Activated naive CD4-positive, alpha-beta T cell treated with anti-CD3 and anti-CD28 coated beads for 36 hours (primary cell): ENCODE measurements around the gene PSPN. TPM values are rescaled to one million over a fixed set of nuclear protein-coding genes. Genes with fewer than 3 reads are reported as not detected.
"Not testable (repeated sequence)": the region's sequence is repeated elsewhere in the genome, so short reads cannot be mapped to it uniquely, and the experiment has no call there.

Source experiments
- CTCF ChIA-PET: fragments of 350-600 bp; sonication (Branson Sonifier 250); formaldehyde crosslinking; loops from one replicate; lab custom pipeline; 2021; ENCODE audit warnings: antibody characterized with exemption; lab: Charles Lee
- DNase-seq: peaks from one replicate; pipeline ENCODE4 v3.0.0-alpha.2; 2020
- H3K27ac Mint-ChIP-seq: one replicate; pipeline ENCODE4 v1.8.0; 2021; ENCODE audit warnings: mild to moderate bottlenecking, mixed read lengths
- H3K27me3 Mint-ChIP-seq: one replicate; pipeline ENCODE4 v1.8.0; 2021; ENCODE audit warnings: low read depth, mixed read lengths
- H3K36me3 Mint-ChIP-seq: one replicate; pipeline ENCODE4 v1.8.0; 2021; ENCODE audit warnings: low read depth, mixed read lengths
- H3K4me1 Mint-ChIP-seq: one replicate; pipeline ENCODE4 v1.8.0; 2021; ENCODE audit warnings: low read depth, mixed read lengths
- H3K4me3 Mint-ChIP-seq: one replicate; pipeline ENCODE4 v1.8.0; 2021; ENCODE audit warnings: mild to moderate bottlenecking, moderate library complexity, mixed read lengths
- H3K9me3 Mint-ChIP-seq: one replicate; pipeline ENCODE4 v1.8.0; 2021; ENCODE audit warnings: mixed read lengths
- intact Hi-C: fragments of 100-400 bp; cut with micrococcal nuclease; formaldehyde crosslinking; loops from one replicate; pipeline ENCODE4 v1.15.1; 2023
- total RNA-seq, 2 experiments: library from RNA; stranded (reverse); gene quantifications; one replicate each; pipeline ENCODE4 v1.2.3, GENCODE V29; 2021

PSPN gene
- total RNA-seq, 2 experiments from 2014 or later, result 1.9 to 2.5 TPM

DNA sequence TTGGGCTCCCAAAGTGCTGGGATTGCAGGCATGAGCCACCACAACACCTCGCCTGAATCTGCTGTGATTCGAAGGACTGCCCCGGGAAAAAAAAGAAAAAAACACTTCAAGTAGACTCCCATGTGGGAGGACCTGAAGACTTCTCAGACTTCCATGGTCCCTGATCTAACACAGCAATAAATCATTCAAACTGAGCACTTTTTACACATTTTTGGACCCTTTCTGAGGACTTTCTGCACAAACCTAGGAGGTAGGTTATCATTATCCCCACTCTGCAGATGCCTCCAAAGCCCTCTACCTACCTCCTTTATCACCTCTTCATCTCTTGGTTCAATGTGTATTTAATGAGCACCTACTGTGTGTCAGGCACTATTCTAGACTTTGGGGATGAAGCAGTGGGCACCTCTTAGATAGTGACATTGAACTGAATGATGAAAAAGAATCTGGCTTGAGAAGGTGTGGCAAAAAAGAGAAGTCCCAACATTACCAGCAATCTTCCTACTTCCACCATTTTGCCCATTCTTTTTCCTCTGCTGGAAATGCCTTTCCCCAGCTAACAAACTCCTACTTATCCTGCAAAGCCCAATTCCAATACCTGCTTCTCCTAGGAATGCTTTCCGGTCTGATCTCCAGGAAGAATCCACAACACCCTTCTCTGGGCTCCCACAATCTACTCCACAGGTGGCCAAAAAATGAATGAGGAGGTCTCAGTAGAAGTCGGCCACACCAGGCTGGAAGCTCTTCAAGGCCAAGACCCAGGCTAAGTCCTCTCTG lies 16.0 kb downstream of the PSPN start:
- Mint-ChIP-seq H3K27me3 (no peaks in the 10 kb centered on the region), H3K4me1 (peaks cover 14% of the 10 kb centered on the region), H3K27ac (no peak overlapping the region), H3K36me3 (peaks cover 14% of the 10 kb centered on the region), H3K9me3 (no peaks in the 10 kb centered on the region), H3K4me3 (no peak overlapping the region)
- no peak for DNase-seq
- intact Hi-C loops, result loop anchor here (2.0 to 5.0 kb wide), 3 partner anchors 123 to 569 kb away; partner anchors contain the start of genes DENND1C, DUS3L and RANBP3
- CTCF ChIA-PET, result interaction anchor here (0.6 to 1.7 kb wide), 2 partner anchors 7 to 880 kb away, joined by 3 to 7 read pairs; no protein-coding TSS in a partner anchor

GRCh38 chr19:6358003-6358402 lies 17.7 kb downstream of the PSPN start:
- H3K36me3 Mint-ChIP-seq, result peaks cover 7% of the 10 kb centered on the region
- DNase-seq, result no peak
- H3K27me3 Mint-ChIP-seq, result no peaks in the 10 kb centered on the region
- intact Hi-C loops, result no loop called here
- CTCF ChIA-PET, result interaction anchor here (0.7 kb wide), 1 partner anchor 57 kb away, joined by 4 read pairs; no protein-coding TSS in a partner anchor
- H3K27ac Mint-ChIP-seq, result no peak overlapping the region
- H3K9me3 Mint-ChIP-seq, result no peaks in the 10 kb centered on the region
- H3K4me1 Mint-ChIP-seq, result peaks cover 5% of the 10 kb centered on the region
- H3K4me3 Mint-ChIP-seq, result no peak overlapping the region

DNA sequence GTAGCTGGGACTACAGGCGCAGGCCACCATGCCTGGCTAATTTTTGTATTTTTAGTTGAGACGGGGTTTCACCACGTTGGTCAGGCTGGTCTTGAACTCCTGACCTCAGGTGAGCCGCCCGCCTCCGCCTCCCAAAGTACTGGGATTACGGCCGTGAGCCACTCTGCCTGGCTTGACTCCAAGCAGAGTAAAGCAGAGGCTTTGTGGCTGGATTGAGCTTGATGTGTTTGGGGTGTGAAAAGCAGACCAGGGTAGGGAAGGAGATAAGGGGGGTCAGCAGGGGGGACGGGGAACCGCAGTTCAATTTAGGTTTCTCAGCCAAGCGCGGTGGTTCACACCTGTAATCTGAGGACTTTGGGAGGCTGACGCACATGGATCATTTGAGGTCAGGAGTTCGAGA lies 18.6 kb downstream of the PSPN start:
- no peaks in the 10 kb centered on the region for H3K27me3 Mint-ChIP-seq
- CTCF ChIA-PET, result interaction anchor here (0.6 kb wide), 2 partner anchors 31 to 72 kb away, joined by 4 read pairs; no protein-coding TSS in a partner anchor
- intact Hi-C loops, result no loop called here
- no peak for DNase-seq
- no peaks in the 10 kb centered on the region for H3K4me1 Mint-ChIP-seq
- H3K36me3 Mint-ChIP-seq, result peaks cover under 1% of the 10 kb centered on the region
- H3K9me3 Mint-ChIP-seq, result no peaks in the 10 kb centered on the region
- H3K4me3 Mint-ChIP-seq, result no peak overlapping the region
- H3K27ac Mint-ChIP-seq, result no peak overlapping the region

DNA sequence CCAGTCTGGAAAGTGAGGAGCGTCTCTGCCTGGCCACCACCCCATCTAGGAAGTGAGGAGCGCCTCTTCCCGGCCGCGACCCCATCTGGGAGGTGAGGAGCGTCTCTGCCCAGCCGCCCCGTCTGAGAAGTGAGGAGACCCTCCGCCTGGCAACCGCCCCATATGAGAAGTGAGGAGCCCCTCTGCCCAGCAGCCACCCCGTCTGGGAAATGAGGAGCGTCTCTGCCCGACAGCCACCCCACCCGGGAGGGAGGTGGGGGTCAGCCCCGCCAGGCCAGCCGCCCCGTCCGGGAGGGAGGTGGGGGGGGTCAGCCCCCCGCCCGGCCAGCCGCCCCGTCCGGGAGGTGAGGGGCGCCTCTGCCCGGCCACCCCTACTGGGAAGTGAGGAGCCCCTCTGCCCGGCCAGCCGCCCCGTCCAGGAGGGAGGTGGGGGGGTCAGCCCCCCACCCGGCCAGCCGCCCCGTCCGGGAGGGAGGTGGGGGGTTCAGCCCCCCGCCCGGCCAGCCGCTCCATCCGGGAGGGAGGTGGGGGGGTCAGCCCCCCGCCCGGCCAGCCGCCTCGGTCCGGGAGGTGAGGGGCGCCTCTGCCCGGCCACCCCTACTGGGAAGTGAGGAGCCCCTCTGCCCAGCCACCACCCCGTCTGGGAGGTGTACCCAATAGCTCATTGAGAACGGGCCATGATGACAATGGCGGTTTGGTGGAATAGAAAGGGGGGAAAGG lies 20.3 kb downstream of the PSPN start:
- CTCF ChIA-PET, H3K27me3 Mint-ChIP-seq, intact Hi-C loops: not testable (repeated sequence)

DNA sequence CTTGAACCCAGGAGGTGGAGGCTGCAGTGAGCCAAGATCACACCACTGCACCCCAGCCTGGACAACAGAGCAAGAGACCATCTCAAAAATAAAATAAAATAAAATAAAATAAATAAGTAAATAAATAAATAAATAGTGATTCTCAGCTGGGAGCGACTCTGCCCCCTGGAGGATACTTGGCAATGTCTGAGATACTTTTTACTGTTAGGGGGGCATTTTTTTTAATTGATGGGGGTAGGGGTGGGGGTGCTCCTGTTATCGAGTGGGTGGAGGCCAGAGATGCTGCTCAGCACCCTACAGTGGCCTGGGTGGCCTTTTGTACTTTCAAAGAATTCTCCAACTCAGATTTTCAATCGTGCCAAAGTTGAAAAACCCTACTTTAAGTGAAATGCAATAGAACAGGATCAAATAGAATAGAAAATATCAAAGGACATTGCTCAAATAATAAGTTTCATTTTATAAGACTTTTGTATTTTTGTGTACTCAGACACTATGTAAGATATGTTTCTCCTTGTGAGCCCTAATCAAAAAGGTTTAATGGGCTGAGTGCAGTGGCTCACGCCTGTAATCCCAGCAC lies 21.5 kb downstream of the PSPN start:
- DNase-seq, result no peak
- intact Hi-C loops, result no loop called here
- Mint-ChIP-seq H3K27me3 (no peaks in the 10 kb centered on the region), H3K27ac (no peak overlapping the region), H3K36me3 (no peaks in the 10 kb centered on the region), H3K4me3 (no peak overlapping the region), H3K4me1 (no peaks in the 10 kb centered on the region), H3K9me3 (no peaks in the 10 kb centered on the region)
- CTCF ChIA-PET, result no interaction called here

More for the DNA sequence above, 20.3 kb downstream of the PSPN start:
- not testable (repeated sequence) for H3K9me3 Mint-ChIP-seq, H3K27ac Mint-ChIP-seq, H3K4me3 Mint-ChIP-seq, H3K4me1 Mint-ChIP-seq, DNase-seq, H3K36me3 Mint-ChIP-seq

DNA sequence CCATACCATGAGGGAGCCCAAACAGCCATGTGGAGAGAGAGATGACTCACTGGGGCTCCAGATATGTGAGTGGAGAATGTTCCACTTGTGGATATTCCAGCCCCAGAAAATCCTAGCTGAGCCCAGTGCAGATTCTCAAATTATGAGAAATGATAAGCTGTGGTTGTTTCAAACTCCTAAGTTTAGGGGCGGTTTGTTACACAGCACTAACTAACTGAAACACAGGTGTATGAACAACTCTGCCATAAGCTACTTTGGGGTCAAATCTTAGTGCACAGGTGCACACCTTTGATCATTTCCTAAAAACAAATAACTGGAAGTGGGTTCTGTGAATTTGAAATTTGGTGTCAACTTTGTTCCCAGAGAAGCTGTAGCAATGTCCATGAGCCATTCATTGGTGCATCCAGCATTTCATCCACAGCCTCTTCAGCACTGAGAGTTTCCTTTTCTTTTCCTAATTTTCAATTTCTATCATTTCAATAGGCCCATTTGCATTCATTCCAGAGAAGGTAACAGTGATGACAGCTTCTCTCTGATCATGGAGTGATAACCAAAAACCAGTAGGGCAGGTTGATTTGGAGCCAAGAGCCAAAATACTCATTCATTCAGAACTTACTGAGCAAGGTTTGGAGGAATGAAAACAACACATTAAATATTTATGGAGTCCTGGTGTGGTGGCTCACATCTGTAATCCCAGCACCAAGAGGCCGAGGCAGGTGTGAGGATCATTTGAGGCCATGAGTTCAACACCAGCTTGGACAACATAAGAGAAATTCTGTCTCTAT lies 23.2 kb downstream of the PSPN start:
- no peaks in the 10 kb centered on the region for H3K36me3 Mint-ChIP-seq
- no peaks in the 10 kb centered on the region for H3K9me3 Mint-ChIP-seq
- H3K4me3 Mint-ChIP-seq, result no peak overlapping the region
- CTCF ChIA-PET, result interaction anchor here (0.6 to 1.0 kb wide), 2 partner anchors 8 to 186 kb away, joined by 7 read pairs; partner anchors contain the start of gene CLPP
- no peaks in the 10 kb centered on the region for H3K27me3 Mint-ChIP-seq
- no peak overlapping the region for H3K27ac Mint-ChIP-seq
- intact Hi-C loops, result no loop called here
- H3K4me1 Mint-ChIP-seq, result no peaks in the 10 kb centered on the region
- DNase-seq, result no peak

DNA sequence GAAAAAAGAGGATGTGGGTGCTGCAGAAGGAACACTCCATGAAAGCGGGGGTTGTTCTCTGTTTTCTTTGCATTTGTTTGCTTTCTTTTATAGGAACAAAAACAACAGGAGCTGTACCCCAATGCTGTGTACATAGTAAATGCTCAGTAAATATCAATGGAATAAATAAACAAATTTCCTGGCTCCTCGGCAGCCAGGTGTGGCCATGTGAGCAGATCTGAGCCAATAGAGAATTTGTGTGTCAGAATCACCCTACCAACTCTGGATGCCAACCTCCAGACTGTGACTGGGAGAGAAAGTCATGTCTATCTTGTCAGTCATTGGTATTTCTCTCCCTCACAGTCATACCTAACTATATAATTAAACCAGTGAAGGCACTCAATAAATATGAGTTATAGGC lies 25.0 kb downstream of the PSPN start:
- CTCF ChIA-PET, result interaction anchor here (1.0 kb wide), 1 partner anchor 165 kb away, joined by 3 read pairs; no protein-coding TSS in a partner anchor
- Mint-ChIP-seq H3K9me3 (no peaks in the 10 kb centered on the region), H3K4me1 (no peaks in the 10 kb centered on the region), H3K4me3 (no peak overlapping the region), H3K27ac (no peak overlapping the region), H3K36me3 (no peaks in the 10 kb centered on the region), H3K27me3 (no peaks in the 10 kb centered on the region)
- intact Hi-C loops, result no loop called here
- no peak for DNase-seq

GRCh38 chr19:6349271-6349670 lies 26.5 kb downstream of the PSPN start:
- CTCF ChIA-PET, H3K9me3 Mint-ChIP-seq, H3K27ac Mint-ChIP-seq, DNase-seq, H3K4me3 Mint-ChIP-seq, H3K36me3 Mint-ChIP-seq, H3K4me1 Mint-ChIP-seq, intact Hi-C loops, H3K27me3 Mint-ChIP-seq: not testable (repeated sequence)

GRCh38 chr19:6343462-6343861 lies 32.3 kb downstream of the PSPN start:
- no peaks in the 10 kb centered on the region for H3K27me3 Mint-ChIP-seq
- H3K4me3 Mint-ChIP-seq, result no peak overlapping the region
- H3K9me3 Mint-ChIP-seq, result no peaks in the 10 kb centered on the region
- intact Hi-C loops, result no loop called here
- peaks cover 2% of the 10 kb centered on the region for H3K36me3 Mint-ChIP-seq
- CTCF ChIA-PET, result no interaction called here
- no peak overlapping the region for H3K27ac Mint-ChIP-seq
- DNase-seq, result no peak
- H3K4me1 Mint-ChIP-seq, result peaks cover 6% of the 10 kb centered on the region

DNA sequence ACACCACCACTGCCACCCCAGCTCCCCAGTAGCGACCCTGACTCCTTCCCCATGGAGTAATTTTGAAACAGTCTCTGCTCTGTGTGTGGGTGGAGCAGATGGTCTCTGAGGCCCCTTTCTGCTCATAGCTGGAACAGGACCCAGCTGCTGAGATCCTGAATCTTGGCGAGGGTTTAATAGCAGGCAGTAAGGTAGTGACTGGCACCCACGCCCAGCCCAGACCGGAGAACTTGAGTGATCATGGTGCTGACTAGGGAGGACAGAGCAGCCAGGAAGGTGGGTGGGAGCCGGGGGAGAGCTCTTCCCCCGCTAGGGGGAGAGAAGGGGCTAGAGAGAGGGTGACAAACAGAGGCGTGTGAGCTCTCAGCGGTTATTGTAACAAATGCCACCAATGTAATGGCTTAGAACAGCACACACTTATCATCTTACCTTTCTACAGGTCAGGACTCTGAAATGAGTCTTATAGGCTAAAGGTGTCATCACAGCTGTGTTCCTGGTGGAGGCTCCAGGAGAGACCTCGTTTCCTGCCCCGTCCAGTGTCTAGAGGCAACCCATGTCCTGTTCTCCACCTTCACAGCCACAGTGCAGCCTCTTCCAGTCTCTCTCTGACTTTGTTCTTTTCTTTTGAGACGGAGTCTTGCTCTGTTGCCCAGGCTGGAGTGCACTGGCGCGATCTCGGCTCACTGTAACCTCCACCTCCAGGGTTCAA lies 35.1 kb downstream of the PSPN start:
- CTCF ChIA-PET, result interaction anchor here (1.0 kb wide), 1 partner anchor 123 kb away, joined by 3 read pairs; no protein-coding TSS in a partner anchor
- DNase-seq, result no peak

DNA sequence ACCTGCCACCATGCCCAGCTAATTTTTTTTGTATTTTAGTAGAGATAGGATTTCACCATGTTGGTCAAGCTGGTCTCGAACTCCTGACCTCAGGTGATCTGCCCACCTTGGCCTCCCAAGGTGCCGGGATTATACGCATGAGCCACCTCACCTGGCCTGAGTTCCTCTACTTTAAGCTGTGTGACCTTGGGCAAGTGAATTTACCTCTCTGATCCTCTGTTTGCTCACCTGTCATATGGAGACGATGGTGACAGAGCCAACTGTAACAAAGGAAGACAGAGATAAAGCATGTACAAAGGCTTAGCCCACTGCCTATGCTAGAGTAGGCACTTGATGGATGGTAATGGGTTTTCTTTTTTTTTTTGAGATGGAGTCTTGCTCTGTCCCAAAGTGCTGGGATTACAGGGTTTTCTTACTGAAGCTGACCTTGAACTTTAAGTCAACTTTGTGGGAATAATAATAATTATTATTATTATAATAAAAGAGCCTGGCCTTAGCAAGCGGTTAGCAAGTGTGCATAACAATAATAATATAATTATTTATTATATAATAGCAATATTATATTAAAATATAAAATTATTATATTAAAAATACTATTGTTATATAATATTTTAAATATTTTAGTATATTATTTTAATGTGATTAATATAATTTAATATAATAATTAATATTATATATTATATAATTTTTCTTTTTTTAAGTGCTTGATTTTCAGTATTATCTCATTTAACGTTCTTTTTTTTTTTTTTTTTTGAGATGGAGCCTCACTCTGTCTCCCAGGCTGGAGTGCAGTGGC lies 41.0 kb downstream of the PSPN start:
- no peak for DNase-seq
- no peak overlapping the region for H3K4me3 Mint-ChIP-seq
- no peaks in the 10 kb centered on the region for H3K36me3 Mint-ChIP-seq
- H3K27ac Mint-ChIP-seq, result no peak overlapping the region
- H3K9me3 Mint-ChIP-seq, result no peaks in the 10 kb centered on the region
- no peaks in the 10 kb centered on the region for H3K4me1 Mint-ChIP-seq
- H3K27me3 Mint-ChIP-seq, result no peaks in the 10 kb centered on the region
- intact Hi-C loops, result no loop called here
- CTCF ChIA-PET, result interaction anchor here (1.0 kb wide), 1 partner anchor 168 kb away, joined by 3 read pairs; no protein-coding TSS in a partner anchor

More for the DNA sequence above, 35.1 kb downstream of the PSPN start:
- Mint-ChIP-seq H3K9me3 (no peaks in the 10 kb centered on the region), H3K36me3 (peaks cover 2% of the 10 kb centered on the region), H3K27ac (no peak overlapping the region), H3K27me3 (no peaks in the 10 kb centered on the region), H3K4me3 (no peak overlapping the region), H3K4me1 (peaks cover 6% of the 10 kb centered on the region)
- intact Hi-C loops, result no loop called here
